Naive B cell (primary cell): Measurements from ENCODE around the gene CMIP. TPM values are rescaled to one million over a fixed set of nuclear protein-coding genes. Genes with fewer than 3 reads are reported as not detected.
"Not testable (repeated sequence)": the region's sequence is repeated elsewhere in the genome, so short reads cannot be mapped to it uniquely, and the experiment has no call there.

Source experiments
- ATAC-seq, 2 donors: fragments of 150-1000 bp; cut with Tn5 transposase; 2 replicates each; pipeline ENCODE4 v1.10.0; 2021; ENCODE audit warnings: low read depth in 2 of 2, mild to moderate bottlenecking in 2 of 2, moderate library complexity in 2 of 2
- DNase-seq: peaks from one replicate; pipeline ENCODE4 v3.0.0; 2022
- H3K27ac Mint-ChIP-seq, 6 donors: one replicate each; pipeline ENCODE4 v1.8.0; 2020 to 2022; ENCODE audit warnings: mild to moderate bottlenecking in 6 of 6, mixed read lengths in 6 of 6, moderate library complexity in 5 of 6, inconsistent platforms in 2 of 6
- H3K27me3 Mint-ChIP-seq, 3 donors: one replicate each; pipeline ENCODE4 v1.8.0; 2021 to 2022; ENCODE audit warnings: mixed read lengths in 3 of 3, mild to moderate bottlenecking in 1 of 3
- H3K36me3 Mint-ChIP-seq, 2 donors: one replicate each; pipeline ENCODE4 v1.8.0; 2020 to 2022; ENCODE audit warnings: mixed read lengths in 2 of 2, inconsistent platforms in 1 of 2, mild to moderate bottlenecking in 1 of 2
- H3K4me1 Mint-ChIP-seq, 3 donors: one replicate each; pipeline ENCODE4 v1.8.0; 2020 to 2022; ENCODE audit warnings: mixed read lengths in 3 of 3, inconsistent platforms in 1 of 3, mild to moderate bottlenecking in 1 of 3, moderate library complexity in 1 of 3
- H3K4me3 Mint-ChIP-seq, 8 donors: one replicate each; pipeline ENCODE4 v1.8.0; 2020 to 2022; ENCODE audit warnings: mild to moderate bottlenecking in 8 of 8, mixed read lengths in 8 of 8, moderate library complexity in 8 of 8, inconsistent platforms in 2 of 8
- H3K9me3 Mint-ChIP-seq, 7 donors: one replicate each; pipeline ENCODE4 v1.8.0; 2020 to 2022; ENCODE audit warnings: mixed read lengths in 7 of 7, mild to moderate bottlenecking in 5 of 7, inconsistent platforms in 2 of 7, moderate library complexity in 1 of 7
- polyA plus RNA-seq, 6 donors: library from polyadenylated mRNA; unstranded; fragments of 300-500 nt; fragmentation: Illumina TruSeq; gene quantifications; one replicate each; pipeline ENCODE4 v1.2.3, GENCODE V29; 2021; ENCODE audit warnings: low read depth in 6 of 6

The CMIP gene
- polyA plus RNA-seq, 6 donors from 2014 or later: 0.61 to 2.5 (median 1.3) TPM

- no peak for DNase-seq
- peak; percentile 40 for ATAC-seq
- H3K4me1 Mint-ChIP-seq: peaks cover 38 to 43% (median 41%) of the 10 kb centered on the region in 3 donors
- no peaks in the 10 kb centered on the region for H3K36me3 Mint-ChIP-seq
- no peaks in the 10 kb centered on the region for H3K9me3 Mint-ChIP-seq
- H3K4me3 Mint-ChIP-seq: peak overlapping the region in 2 of 8 donors; percentile 6 to 15
- H3K27me3 Mint-ChIP-seq: no peaks in the 10 kb centered on the region
- H3K27ac Mint-ChIP-seq: peak overlapping the region; percentile 78 to 94 (median 89)
Observed at GRCh38 chr16:81520560-81521135, 76.0 kb downstream of the CMIP start.

DNA sequence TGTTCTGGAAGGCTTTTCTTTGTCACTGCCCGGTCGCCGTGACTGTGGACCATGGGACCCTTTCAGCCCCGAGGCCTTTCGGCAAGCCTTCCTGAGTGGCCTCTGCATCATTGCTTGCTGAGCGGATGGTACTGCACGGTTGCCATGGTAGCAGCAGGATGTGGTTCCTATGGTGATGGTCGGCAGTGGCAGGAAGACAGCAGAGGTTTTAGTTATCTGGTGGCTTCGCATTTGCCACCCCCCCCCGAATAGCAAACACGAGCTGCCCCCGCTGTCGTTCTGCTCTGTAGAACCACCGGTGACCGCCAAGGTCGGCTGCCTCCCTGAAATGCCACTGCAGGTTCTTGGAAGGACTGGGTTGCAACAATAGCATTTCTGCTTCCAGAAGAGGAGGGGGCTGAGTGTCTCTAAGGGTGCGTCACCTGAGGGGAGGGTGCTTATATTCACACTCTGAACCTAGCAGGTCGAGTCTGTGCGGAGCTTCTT lies 76.6 kb downstream of the CMIP start:
- Mint-ChIP-seq H3K36me3 (no peaks in the 10 kb centered on the region), H3K4me1 (peaks cover 35 to 40% (median 36%) of the 10 kb centered on the region in 3 donors), H3K4me3 (no peak overlapping the region), H3K27me3 (no peaks in the 10 kb centered on the region), H3K9me3 (no peaks in the 10 kb centered on the region), H3K27ac (peak overlapping the region; percentile 25 to 94 (median 86))
- peak; percentile 67 for DNase-seq
- peak; percentile 83 to 84 for ATAC-seq

DNA sequence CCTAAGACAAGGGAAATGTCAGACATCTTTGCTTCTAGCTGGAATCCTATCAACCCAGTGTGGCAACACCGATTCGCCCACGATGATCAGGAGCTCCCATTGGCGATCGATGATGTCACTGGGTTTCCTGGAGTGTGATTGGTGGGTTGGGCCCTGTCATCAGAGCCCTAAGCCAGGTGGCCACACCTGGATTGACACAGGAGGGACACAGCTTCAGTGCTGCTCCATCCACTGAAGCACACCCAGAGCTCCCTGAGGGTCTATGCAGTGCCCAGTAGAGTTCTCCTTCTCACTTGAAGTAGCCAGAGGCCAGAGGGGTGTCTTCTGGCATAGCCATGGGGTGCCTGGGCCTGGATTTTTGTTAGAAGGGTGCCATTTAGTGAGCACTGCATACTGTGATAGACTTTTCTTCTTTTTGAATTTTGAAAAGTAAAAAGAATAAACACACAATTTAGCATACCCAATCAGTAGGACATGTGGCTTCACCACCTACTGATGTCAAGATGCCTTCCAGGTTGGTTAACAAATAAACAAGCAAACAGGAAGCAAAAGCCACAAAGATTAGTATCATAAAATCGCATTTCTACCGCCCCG lies 77.6 kb downstream of the CMIP start:
- H3K36me3 Mint-ChIP-seq: no peaks in the 10 kb centered on the region
- DNase-seq (no peak), ATAC-seq (no peak)
- no peak overlapping the region for H3K4me3 Mint-ChIP-seq
- H3K4me1 Mint-ChIP-seq: peaks cover 36 to 49% (median 38%) of the 10 kb centered on the region in 3 donors
- no peaks in the 10 kb centered on the region for H3K9me3 Mint-ChIP-seq
- H3K27me3 Mint-ChIP-seq: no peaks in the 10 kb centered on the region
- H3K27ac Mint-ChIP-seq: peak overlapping the region in 4 of 6 donors; percentile 57 to 92 (median 72)

DNA sequence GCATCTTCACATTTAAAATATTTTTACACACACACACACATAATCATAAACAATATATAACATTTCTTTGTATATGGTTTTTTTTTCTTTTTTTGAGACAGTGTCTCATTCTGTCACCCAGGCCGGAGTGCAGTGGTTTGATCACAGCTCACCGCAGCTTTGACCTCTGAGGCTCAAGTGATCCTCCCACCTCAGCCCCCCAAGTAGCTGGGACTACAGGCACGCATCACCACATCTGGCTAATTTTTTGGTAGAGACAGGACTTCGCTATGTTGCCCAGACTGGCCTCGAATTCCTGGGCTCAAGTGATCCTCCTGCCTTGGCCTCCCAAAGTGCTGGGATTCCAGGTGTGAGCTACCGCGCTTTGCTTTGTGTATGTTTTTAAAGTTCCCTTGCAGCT lies 78.2 kb downstream of the CMIP start:
- not testable (repeated sequence) for H3K36me3 Mint-ChIP-seq, ATAC-seq, H3K9me3 Mint-ChIP-seq, H3K4me3 Mint-ChIP-seq, DNase-seq, H3K27me3 Mint-ChIP-seq
- H3K27ac Mint-ChIP-seq: peak overlapping the region in 4 of 6 donors; percentile 11 to 75 (median 52)
- peaks cover 36 to 52% (median 43%) of the 10 kb centered on the region in 3 donors for H3K4me1 Mint-ChIP-seq

- no peak overlapping the region for H3K4me3 Mint-ChIP-seq
- peaks cover 38 to 53% (median 49%) of the 10 kb centered on the region in 3 donors for H3K4me1 Mint-ChIP-seq
- no peak for DNase-seq
- no peaks in the 10 kb centered on the region for H3K27me3 Mint-ChIP-seq
- no peaks in the 10 kb centered on the region for H3K36me3 Mint-ChIP-seq
- no peak for ATAC-seq
- no peaks in the 10 kb centered on the region for H3K9me3 Mint-ChIP-seq
- peak overlapping the region in 4 of 6 donors; percentile 11 to 75 (median 48) for H3K27ac Mint-ChIP-seq
Observed at GRCh38 chr16:81523387-81524115, 78.9 kb downstream of the CMIP start.

DNA sequence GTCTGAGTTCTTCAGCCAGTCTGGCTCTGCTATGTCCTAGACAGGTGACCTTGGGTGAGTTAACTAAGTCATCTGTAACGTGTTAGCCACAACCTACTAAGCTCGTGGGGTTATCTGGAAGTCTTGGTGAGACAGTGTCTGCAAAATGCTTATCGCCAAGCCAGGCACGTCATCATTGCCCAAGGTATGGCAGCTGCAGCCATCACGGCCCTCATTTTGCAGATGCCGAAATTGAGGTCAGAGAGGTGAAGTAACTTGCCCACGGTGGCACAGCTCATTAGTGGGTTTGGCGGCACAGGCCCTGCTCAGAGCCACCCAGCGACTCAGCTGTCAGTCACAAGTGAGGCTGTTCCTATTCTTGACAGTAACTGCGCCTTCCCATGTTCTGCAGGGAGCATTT lies 79.8 kb downstream of the CMIP start:
- peak overlapping the region in 3 of 6 donors; percentile 31 to 47 (median 42) for H3K27ac Mint-ChIP-seq
- no peak overlapping the region for H3K4me3 Mint-ChIP-seq
- no peaks in the 10 kb centered on the region for H3K9me3 Mint-ChIP-seq
- H3K36me3 Mint-ChIP-seq: no peaks in the 10 kb centered on the region
- H3K27me3 Mint-ChIP-seq: no peaks in the 10 kb centered on the region
- DNase-seq (no peak), ATAC-seq (no peak)
- H3K4me1 Mint-ChIP-seq: peaks cover 46 to 57% (median 54%) of the 10 kb centered on the region in 3 donors

- Mint-ChIP-seq H3K4me1 (peaks cover 41 to 54% (median 53%) of the 10 kb centered on the region in 3 donors), H3K27ac (peak overlapping the region in 2 of 6 donors; percentile 31 to 47)
- not testable (repeated sequence) for H3K27me3 Mint-ChIP-seq, H3K4me3 Mint-ChIP-seq, ATAC-seq, H3K36me3 Mint-ChIP-seq, DNase-seq, H3K9me3 Mint-ChIP-seq
Observed at GRCh38 chr16:81524885-81525284, 80.3 kb downstream of the CMIP start.

- peaks cover 37 to 52% (median 51%) of the 10 kb centered on the region in 3 donors for H3K4me1 Mint-ChIP-seq
- DNase-seq (no peak), ATAC-seq (no peak)
- H3K9me3 Mint-ChIP-seq: no peaks in the 10 kb centered on the region
- no peaks in the 10 kb centered on the region for H3K27me3 Mint-ChIP-seq
- no peaks in the 10 kb centered on the region for H3K36me3 Mint-ChIP-seq
- H3K4me3 Mint-ChIP-seq: no peak overlapping the region
- H3K27ac Mint-ChIP-seq: no peak overlapping the region
Observed at GRCh38 chr16:81526199-81526598, 81.6 kb downstream of the CMIP start.

DNA sequence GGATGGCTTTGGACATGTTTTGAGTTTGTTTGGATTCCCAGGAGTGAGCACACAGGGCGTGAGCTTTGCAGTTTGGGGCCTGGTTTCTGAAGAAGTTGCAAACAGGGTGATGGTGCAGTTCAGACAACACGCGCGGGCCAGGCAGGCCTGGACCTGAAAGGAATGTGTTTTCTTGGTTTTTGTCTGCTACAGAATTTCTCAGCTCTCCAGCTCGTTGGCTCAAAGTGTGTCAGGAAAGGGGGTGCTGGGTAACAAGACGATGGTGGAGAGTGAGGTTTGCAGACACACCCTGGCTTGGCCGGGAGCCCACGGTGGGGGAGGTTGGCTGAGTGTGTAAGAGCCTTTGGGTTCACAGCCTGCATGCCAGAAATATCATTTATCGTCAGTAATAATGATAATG lies 82.3 kb downstream of the CMIP start:
- H3K27ac Mint-ChIP-seq: peak overlapping the region in 4 of 6 donors; percentile 73 to 91 (median 82)
- DNase-seq (no peak), ATAC-seq (no peak)
- peaks cover 29 to 51% (median 46%) of the 10 kb centered on the region in 3 donors for H3K4me1 Mint-ChIP-seq
- no peaks in the 10 kb centered on the region for H3K36me3 Mint-ChIP-seq
- peak overlapping the region in 1 of 8 donors; percentile 35 for H3K4me3 Mint-ChIP-seq
- no peaks in the 10 kb centered on the region for H3K9me3 Mint-ChIP-seq
- no peaks in the 10 kb centered on the region for H3K27me3 Mint-ChIP-seq

DNA sequence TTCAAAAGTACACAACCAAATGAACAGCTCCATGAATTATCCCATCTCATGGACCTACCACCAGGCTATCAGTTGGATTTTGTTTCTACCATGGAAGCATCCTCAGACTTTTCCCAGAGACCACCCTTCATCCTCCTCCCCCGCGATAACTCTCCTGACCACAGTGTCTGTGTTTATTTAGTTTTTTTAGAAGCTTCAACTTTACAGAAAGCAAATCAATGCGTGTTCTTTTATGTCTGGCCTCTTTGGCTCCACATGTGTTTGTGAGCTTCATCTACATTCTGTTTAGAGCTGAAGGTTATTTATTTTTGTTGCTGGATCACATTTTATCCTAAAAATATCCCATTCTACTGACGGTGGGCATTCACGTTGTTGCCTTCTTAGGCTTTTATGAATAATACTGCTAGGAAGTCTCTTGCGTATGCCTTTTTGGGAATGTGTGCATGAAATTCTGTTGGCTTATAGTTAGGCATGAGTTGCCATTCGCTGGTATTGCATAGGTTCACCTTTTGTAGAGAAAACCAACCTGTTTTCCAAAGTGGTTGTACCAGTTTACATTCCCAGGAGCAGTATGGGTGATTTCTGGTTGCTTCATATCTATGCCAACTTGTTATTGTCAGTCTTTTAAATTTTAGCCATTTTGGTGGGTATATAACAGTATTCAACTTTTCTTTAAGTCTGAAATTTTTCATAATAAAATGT lies 83.0 kb downstream of the CMIP start:
- DNase-seq (no peak), ATAC-seq (no peak)
- Mint-ChIP-seq H3K4me1 (peaks cover 28 to 53% (median 47%) of the 10 kb centered on the region in 3 donors), H3K27me3 (no peaks in the 10 kb centered on the region), H3K4me3 (no peak overlapping the region), H3K9me3 (no peaks in the 10 kb centered on the region), H3K36me3 (no peaks in the 10 kb centered on the region), H3K27ac (peak overlapping the region in 3 of 6 donors; percentile 18 to 91 (median 73))

- no peak overlapping the region for H3K27ac Mint-ChIP-seq
Observed at GRCh38 chr16:81528256-81528655, 83.6 kb downstream of the CMIP start.

GRCh38 chr16:81530296-81530721 lies 85.7 kb downstream of the CMIP start:
- no peak for ATAC-seq
- DNase-seq: no peak
- Mint-ChIP-seq H3K36me3 (no peaks in the 10 kb centered on the region), H3K4me1 (peaks cover 30 to 63% (median 59%) of the 10 kb centered on the region in 3 donors), H3K27me3 (no peaks in the 10 kb centered on the region), H3K4me3 (no peak overlapping the region), H3K9me3 (no peaks in the 10 kb centered on the region), H3K27ac (peak overlapping the region in 4 of 6 donors; percentile 34 to 88 (median 62))

More at GRCh38 chr16:81528256-81528655, 83.6 kb downstream of the CMIP start:
- H3K4me3 Mint-ChIP-seq: no peak overlapping the region
- peaks cover 31 to 57% (median 52%) of the 10 kb centered on the region in 3 donors for H3K4me1 Mint-ChIP-seq
- no peaks in the 10 kb centered on the region for H3K27me3 Mint-ChIP-seq
- H3K9me3 Mint-ChIP-seq: no peaks in the 10 kb centered on the region
- ATAC-seq (no peak), DNase-seq (no peak)
- H3K36me3 Mint-ChIP-seq: no peaks in the 10 kb centered on the region

- Mint-ChIP-seq H3K27me3 (no peaks in the 10 kb centered on the region), H3K36me3 (no peaks in the 10 kb centered on the region), H3K4me1 (peaks cover 26 to 66% (median 59%) of the 10 kb centered on the region in 3 donors), H3K27ac (peak overlapping the region in 4 of 6 donors; percentile 34 to 88 (median 66)), H3K4me3 (no peak overlapping the region), H3K9me3 (no peaks in the 10 kb centered on the region)
- ATAC-seq (no peak), DNase-seq (no peak)
Observed at GRCh38 chr16:81530814-81531213, 86.2 kb downstream of the CMIP start.
